ENCODE data around the gene CYGB.
"Not testable (repeated sequence)": the region's sequence is repeated elsewhere in the genome, so short reads cannot be mapped to it uniquely, and the experiment has no call there.

The CYGB gene

GRCh38 chr17:76536511-76537287, 810 bp downstream of the CYGB start:
- no peak overlapping the region for H3K27ac ChIP-seq
- no peaks in the 10 kb centered on the region for H3K9me3 ChIP-seq
- peaks cover 73% of the 10 kb centered on the region for H3K27me3 ChIP-seq
- no peak overlapping the region for H3K4me3 ChIP-seq (ENCODE audit: low read depth in 1 of 2, low read length in 1 of 2)
- H3K4me1 ChIP-seq (ENCODE audit: control insufficient read depth in 1 of 2, insufficient read depth in 1 of 2, low read depth in 1 of 2, low read length in 1 of 2) = peaks cover 11 to 14% of the 10 kb centered on the region in 2 experiments
- H3K36me3 ChIP-seq = no peaks in the 10 kb centered on the region
- no peak for TF ChIP-seq CTCF (IDR thresholded peaks at IDR 0.05)

GRCh38 chr17:76535788-76536510, 1.6 kb downstream of the CYGB start:
- Histone ChIP-seq H3K4me3 (ENCODE audit: low read depth in 1 of 2, low read length in 1 of 2) (no peak overlapping the region), H3K4me1 (ENCODE audit: control insufficient read depth in 1 of 2, insufficient read depth in 1 of 2, low read depth in 1 of 2, low read length in 1 of 2) (peaks cover 10 to 14% of the 10 kb centered on the region in 2 experiments)
- TF ChIP-seq CTCF (IDR thresholded peaks at IDR 0.05) = no peak

GRCh38 chr17:76534831-76535732, 2.4 kb downstream of the CYGB start:
- no peaks in the 10 kb centered on the region for H3K9me3 ChIP-seq
- H3K4me3 ChIP-seq (ENCODE audit: low read depth in 1 of 2, low read length in 1 of 2) = no peak overlapping the region
- no peaks in the 10 kb centered on the region for H3K36me3 ChIP-seq
- H3K27ac ChIP-seq = no peak overlapping the region
- peaks cover 62% of the 10 kb centered on the region for H3K27me3 ChIP-seq
- no peak for TF ChIP-seq CTCF (IDR thresholded peaks at IDR 0.05)
- peaks cover 4 to 10% of the 10 kb centered on the region in 2 experiments for H3K4me1 ChIP-seq (ENCODE audit: control insufficient read depth in 1 of 2, insufficient read depth in 1 of 2, low read depth in 1 of 2, low read length in 1 of 2)

More at GRCh38 chr17:76535788-76536510, 1.6 kb downstream of the CYGB start:
- peaks cover 68% of the 10 kb centered on the region for H3K27me3 ChIP-seq
- no peaks in the 10 kb centered on the region for H3K9me3 ChIP-seq
- H3K27ac ChIP-seq = no peak overlapping the region
- no peaks in the 10 kb centered on the region for H3K36me3 ChIP-seq

DNA sequence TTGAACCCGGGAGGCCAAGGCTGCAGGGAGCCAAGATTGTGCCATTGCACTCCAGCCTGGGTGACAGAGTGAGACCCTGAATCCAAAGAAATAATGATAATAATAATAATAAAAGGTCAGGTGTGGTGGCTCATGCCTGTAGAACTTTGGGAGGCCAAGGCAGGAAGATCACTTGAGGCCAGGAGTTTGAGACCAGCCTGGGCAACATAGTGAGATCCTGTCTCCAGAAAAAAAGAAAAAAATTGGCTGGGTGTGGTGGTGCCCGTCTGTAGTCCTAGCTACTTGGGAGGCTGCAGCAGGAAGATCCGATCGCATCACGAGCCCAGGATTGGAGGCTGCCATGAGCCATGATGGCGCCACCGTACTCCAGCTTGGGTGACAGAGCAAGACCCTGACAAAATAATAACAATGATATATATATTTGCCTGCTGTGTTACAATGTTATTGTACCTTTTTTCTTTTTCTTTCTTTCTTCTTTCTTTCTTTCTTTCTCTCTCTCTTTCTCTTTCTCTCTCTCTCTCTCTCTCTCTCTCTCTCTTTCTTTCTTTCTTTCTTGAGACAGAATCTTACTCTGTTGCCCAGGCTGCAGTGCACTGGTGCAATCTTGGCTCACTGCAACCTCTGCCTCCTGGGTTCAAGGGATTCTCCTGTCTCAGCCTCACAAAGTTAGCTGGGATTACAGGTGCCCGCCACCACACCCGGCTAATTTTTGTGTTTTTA, 3.7 kb downstream of the CYGB start:
- not testable (repeated sequence) for H3K9me3 ChIP-seq; H3K36me3 ChIP-seq; H3K4me3 ChIP-seq (ENCODE audit: low read depth in 1 of 2, low read length in 1 of 2); H3K27ac ChIP-seq; H3K4me1 ChIP-seq (ENCODE audit: control insufficient read depth in 1 of 2, insufficient read depth in 1 of 2, low read depth in 1 of 2, low read length in 1 of 2)
- H3K27me3 ChIP-seq = peaks cover 62% of the 10 kb centered on the region

DNA sequence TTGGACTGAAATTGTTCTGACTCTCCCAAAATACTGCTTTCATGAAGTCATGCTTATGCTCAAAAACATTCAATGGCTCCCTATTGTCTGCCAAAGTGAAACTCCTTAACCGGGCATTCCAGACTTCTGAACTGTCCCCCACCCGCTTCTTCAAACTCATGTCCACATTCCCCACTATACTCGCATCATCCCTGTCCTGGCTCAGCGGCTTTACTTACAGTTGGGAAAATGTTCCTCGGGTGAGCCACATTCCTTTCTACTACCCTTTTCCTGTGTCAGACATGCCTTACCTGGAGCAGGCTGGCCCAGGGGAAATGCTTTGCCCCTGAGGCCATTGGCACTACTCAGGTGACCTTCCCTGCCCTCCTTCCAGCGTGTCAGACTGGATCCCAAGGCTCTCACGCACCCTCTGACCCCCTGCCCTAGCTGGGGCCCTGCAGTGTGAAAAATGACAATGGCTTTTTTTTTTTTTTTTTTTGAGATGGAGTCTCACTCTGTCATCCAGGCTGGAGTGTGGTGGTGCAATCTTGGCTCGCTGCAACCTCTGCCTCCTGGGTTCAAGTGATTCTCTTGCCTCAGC, 5.3 kb downstream of the CYGB start:
- H3K36me3 ChIP-seq = no peaks in the 10 kb centered on the region
- no peak for TF ChIP-seq CTCF (IDR thresholded peaks at IDR 0.05)
- H3K9me3 ChIP-seq = no peaks in the 10 kb centered on the region
- peaks cover 5 to 12% of the 10 kb centered on the region in 2 experiments for H3K4me1 ChIP-seq (ENCODE audit: control insufficient read depth in 1 of 2, insufficient read depth in 1 of 2, low read depth in 1 of 2, low read length in 1 of 2)
- H3K4me3 ChIP-seq (ENCODE audit: low read depth in 1 of 2, low read length in 1 of 2) = no peak overlapping the region
- H3K27me3 ChIP-seq = peaks cover 62% of the 10 kb centered on the region
- no peak overlapping the region for H3K27ac ChIP-seq
